GM11168 (cell line): ENCODE measurements around the gene COA5.

Experiments
- in situ Hi-C: fragments of 300-500 bp; cut with MboI; formaldehyde crosslinking; loops from one replicate; pipeline ENCODE4 v1.12.0; 2022; ENCODE audit warnings: low sequenced_read_pairs; ENCODE audit not compliant: unreplicated experiment

COA5 gene

GRCh38 chr2:98556344-98557033 lies 51.8 kb downstream of the COA5 start:
- in situ Hi-C loops, result no loop called here

DNA sequence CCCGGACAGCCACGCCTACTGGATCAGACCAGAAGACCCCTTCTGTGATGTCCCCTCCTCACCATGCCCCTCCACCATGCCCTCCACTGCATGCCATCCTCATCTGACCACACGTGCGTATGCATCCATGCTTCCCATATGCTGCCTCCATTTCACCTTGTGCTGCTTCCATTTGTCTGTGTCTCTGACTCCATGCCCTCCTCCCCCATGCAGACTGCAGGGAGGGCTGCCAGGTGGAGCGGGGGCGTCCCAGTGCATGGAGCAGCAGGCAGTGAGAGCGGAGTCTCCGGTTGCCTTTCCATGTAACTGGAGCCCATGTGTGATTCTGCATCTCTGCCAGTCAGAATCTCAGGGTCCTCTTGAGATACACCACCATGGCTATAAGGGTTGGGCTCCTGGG lies 52.6 kb downstream of the COA5 start:
- in situ Hi-C loops, result no loop called here

DNA sequence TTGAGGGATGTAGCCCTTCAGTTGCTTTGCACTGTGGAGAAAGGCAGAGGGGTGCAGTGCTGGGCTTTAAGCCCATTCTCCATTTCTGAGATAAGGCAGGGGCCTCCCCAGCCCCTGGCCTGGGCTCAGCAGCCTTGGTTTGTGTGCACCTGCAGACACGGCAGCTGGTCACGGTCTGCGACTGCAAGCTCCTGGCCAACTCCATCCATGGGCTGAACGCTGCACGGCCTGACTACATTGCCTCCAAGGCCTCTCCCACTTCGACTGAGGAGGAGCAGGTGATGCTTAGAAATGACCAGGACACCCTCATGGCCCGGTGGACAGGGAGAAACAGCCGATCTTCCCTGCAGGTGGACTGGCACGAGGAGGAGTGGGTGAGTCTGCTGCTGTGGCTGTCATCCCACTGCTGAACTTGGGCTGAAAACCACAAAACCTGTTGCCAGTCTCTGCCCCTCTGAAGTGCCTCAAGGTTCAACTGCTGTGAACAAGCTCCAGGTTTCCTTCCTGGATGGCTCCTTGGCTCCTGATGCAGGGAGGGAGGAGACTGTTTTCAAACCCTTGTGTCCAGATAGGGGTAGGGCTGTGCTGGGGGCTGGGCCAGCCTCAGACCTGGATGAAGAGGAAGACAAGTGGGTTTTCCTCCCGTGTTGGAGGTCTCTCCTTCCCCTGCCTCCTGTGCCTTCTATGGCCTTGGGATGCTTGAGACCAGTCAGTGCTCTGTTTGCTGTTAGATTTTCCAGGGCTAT lies 54.0 kb downstream of the COA5 start:
- in situ Hi-C loops, result no loop called here

GRCh38 chr2:98552499-98553179 lies 55.7 kb downstream of the COA5 start:
- in situ Hi-C loops, result no loop called here

DNA sequence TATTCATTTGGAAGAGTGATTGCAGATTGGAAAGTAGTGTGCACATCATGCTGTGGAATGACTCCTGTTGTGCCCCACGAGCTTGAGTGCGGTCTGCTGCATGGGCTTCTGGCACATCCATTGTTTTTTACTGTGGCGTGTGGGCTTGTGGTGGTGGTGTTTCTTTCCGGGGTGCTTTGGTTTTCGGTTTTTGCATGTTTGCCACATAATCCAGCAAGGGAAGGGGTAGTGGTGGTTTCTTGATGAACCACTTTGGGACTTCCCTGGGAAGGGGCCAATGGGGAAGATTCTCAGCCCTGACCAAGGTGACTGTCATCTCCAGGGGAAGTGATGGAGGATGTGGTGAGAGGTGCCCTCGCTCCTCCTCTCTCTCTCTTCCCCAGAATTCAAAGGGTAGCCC lies 57.0 kb downstream of the COA5 start:
- in situ Hi-C loops, result no loop called here

GRCh38 chr2:98550165-98550564 lies 58.1 kb downstream of the COA5 start:
- in situ Hi-C loops, result no loop called here
